Measurements from ENCODE around the gene NRXN3.
"Not testable (repeated sequence)": the region's sequence is repeated elsewhere in the genome, so short reads cannot be mapped to it uniquely, and the experiment has no call there.

The NRXN3 gene

DNA sequence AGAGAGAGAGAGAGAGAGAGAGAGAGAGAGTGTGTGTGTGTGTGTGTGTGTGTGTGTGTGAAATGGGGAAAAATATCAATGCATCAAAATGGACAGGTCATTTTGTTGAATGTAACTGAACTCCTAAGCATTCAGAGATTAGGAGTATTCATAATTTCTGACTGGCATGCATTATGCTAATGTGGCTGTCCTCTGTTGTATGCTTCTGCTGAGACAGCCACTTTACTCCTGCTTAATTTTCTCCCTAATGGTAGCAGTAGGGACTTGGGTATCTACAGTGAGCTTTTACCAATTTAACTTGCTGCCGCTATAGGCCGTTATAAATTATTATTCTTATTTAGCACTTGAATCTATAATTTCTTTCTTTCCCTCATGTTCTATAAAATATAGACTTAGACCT, 924.8 kb downstream of the NRXN3 start:
- H3K36me3 ChIP-seq (ENCODE audit: insufficient read depth, low read length), result no peaks in the 10 kb centered on the region
- peaks cover 35% of the 10 kb centered on the region; the same call in 1 of the 2 replicates for H3K27me3 ChIP-seq (ENCODE audit: insufficient read depth, low read length)
- H3K4me1 ChIP-seq (ENCODE audit: insufficient read depth, low read length), result peaks cover 33% of the 10 kb centered on the region
- H3K4me3 ChIP-seq (ENCODE audit: low read length), result no peak overlapping the region
- no peaks in the 10 kb centered on the region for H3K9me3 ChIP-seq (ENCODE audit: insufficient read depth, low read depth, low read length)
- no peak overlapping the region for H3K9ac ChIP-seq (ENCODE audit: low read depth, low read length)
- H3K27ac ChIP-seq (ENCODE audit: low read depth, low read length), result no peak overlapping the region
- WGBS, result no CpG with 5 or more reads among the region's 2 CpGs

DNA sequence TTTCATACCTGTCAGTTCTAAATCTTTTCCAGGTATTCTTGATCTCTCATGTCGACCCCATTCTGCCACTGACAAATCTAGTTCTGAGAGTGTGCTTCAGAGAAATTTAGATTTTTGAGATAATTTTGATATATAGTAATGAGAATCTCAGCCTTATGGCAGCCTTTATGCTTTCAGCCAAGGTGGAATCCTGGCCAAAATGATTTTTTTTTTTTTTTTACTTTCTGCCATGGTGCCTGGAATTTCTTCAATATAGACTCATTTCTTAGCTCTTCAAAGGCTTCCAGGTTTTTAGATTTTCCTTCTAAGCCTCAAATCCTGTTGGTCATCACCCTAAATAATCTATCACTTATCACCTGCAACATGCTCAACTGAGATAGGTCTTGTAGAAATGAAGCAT, 926.6 kb downstream of the NRXN3 start:
- peaks cover 24% of the 10 kb centered on the region for H3K4me1 ChIP-seq (ENCODE audit: insufficient read depth, low read length)
- no peak overlapping the region for H3K9ac ChIP-seq (ENCODE audit: low read depth, low read length)
- no peak overlapping the region for H3K27ac ChIP-seq (ENCODE audit: low read depth, low read length)
- no peak overlapping the region for H3K4me3 ChIP-seq (ENCODE audit: low read length)
- peaks cover 26% of the 10 kb centered on the region; the same call in 1 of the 2 replicates for H3K27me3 ChIP-seq (ENCODE audit: insufficient read depth, low read length)
- no peaks in the 10 kb centered on the region for H3K36me3 ChIP-seq (ENCODE audit: insufficient read depth, low read length)
- H3K9me3 ChIP-seq (ENCODE audit: insufficient read depth, low read depth, low read length), result no peaks in the 10 kb centered on the region
- 100% methylated on average over 1 of the region's 1 CpG for WGBS

DNA sequence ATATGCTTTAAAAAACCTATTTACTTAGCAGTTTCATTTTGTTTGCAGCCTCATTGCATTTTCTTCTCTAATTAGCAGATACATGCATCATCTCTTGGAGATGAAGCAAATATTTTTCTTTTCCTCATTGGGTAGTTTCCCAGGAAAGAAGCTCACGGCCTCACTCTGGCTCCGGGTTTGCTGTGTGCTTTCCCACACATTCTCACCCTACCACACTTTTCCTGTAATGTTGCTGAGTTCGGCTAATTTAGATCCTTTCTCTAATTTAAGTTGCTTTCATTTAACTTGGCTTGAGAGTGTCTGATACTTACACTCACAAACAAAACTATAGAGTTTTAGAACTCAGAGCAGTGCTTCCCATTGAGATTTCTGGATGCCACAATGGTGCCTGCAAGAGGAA, 928.2 kb downstream of the NRXN3 start:
- H3K4me1 ChIP-seq (ENCODE audit: insufficient read depth, low read length), result peaks cover 15% of the 10 kb centered on the region
- WGBS, result 91% methylated on average over 3 of the region's 3 CpGs
- no peak overlapping the region for H3K4me3 ChIP-seq (ENCODE audit: low read length)
- H3K36me3 ChIP-seq (ENCODE audit: insufficient read depth, low read length), result no peaks in the 10 kb centered on the region
- H3K27ac ChIP-seq (ENCODE audit: low read depth, low read length), result no peak overlapping the region
- no peaks in the 10 kb centered on the region for H3K9me3 ChIP-seq (ENCODE audit: insufficient read depth, low read depth, low read length)
- H3K27me3 ChIP-seq (ENCODE audit: insufficient read depth, low read length), result peaks cover 13% of the 10 kb centered on the region; the same call in 1 of the 2 replicates
- no peak overlapping the region for H3K9ac ChIP-seq (ENCODE audit: low read depth, low read length)

DNA sequence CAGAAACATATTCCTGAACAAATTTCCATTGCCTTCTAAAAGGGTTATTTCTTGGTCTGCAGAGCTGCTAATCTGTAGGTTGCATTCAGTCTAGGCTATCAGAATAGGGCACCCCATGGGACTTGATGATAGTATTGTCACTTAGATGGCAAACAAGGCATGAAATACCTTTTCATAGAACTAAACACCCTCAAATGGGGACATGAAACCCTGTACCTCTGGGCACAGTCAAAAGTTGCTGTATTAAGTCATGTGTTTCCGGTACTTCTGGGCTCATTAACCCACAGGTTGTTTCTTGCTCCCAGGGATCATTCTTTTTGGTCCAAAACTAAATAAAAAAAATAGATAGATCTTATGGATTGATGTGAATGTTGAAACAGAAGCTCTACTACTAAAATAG, 930.4 kb downstream of the NRXN3 start:
- 97% methylated on average over 1 of the region's 1 CpG for WGBS
- H3K27me3 ChIP-seq (ENCODE audit: insufficient read depth, low read length), result no peaks in the 10 kb centered on the region
- no peaks in the 10 kb centered on the region for H3K4me1 ChIP-seq (ENCODE audit: insufficient read depth, low read length)
- H3K4me3 ChIP-seq (ENCODE audit: low read length), result no peak overlapping the region
- H3K9ac ChIP-seq (ENCODE audit: low read depth, low read length), result no peak overlapping the region
- no peak overlapping the region for H3K27ac ChIP-seq (ENCODE audit: low read depth, low read length)
- no peaks in the 10 kb centered on the region for H3K9me3 ChIP-seq (ENCODE audit: insufficient read depth, low read depth, low read length)
- H3K36me3 ChIP-seq (ENCODE audit: insufficient read depth, low read length), result no peaks in the 10 kb centered on the region

DNA sequence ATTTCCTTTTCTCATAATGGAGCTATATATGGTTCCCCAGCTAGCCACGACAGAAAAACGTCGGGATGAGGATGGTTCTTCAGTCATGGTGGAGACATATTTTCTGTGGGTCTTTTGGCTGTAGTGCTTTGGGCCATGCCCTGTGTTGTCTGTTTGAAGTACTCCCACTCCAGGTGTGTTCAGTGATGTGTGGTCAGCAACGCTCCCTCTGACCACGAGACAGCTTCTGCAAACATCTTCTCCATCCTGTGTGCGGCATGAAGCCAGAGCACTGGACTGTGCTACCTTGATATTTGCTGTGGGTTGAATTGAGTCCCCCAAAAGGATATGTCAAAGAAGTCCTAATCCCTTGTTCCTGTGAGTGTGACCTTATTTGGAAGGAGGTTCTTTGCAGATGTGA, 931.2 kb downstream of the NRXN3 start:
- no peaks in the 10 kb centered on the region for H3K9me3 ChIP-seq (ENCODE audit: insufficient read depth, low read depth, low read length)
- H3K4me3 ChIP-seq (ENCODE audit: low read length), result no peak overlapping the region
- H3K9ac ChIP-seq (ENCODE audit: low read depth, low read length), result no peak overlapping the region
- no peak overlapping the region for H3K27ac ChIP-seq (ENCODE audit: low read depth, low read length)
- H3K36me3 ChIP-seq (ENCODE audit: insufficient read depth, low read length), result no peaks in the 10 kb centered on the region
- H3K4me1 ChIP-seq (ENCODE audit: insufficient read depth, low read length), result no peaks in the 10 kb centered on the region
- 97% methylated on average over 6 of the region's 6 CpGs for WGBS
- no peaks in the 10 kb centered on the region for H3K27me3 ChIP-seq (ENCODE audit: insufficient read depth, low read length)

DNA sequence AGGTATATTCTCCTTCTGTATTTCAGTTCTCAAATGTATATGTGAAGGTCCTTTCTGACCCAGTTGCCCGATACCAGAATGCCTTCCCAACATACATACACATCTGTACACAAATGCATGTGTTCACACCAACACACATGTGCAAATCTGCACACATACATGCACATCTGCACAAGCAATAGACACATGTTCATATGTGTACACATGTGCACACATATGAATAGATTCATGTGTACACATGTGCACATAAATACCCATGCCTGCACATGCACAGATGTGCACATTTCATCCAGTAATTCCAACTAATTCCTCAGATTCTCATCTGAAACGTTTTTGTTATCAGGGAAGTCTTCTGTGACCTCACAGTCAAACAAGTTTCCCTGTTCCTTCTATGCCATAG, 933.6 kb downstream of the NRXN3 start:
- 89% methylated on average over 2 of the region's 2 CpGs for WGBS
- H3K4me3 ChIP-seq (ENCODE audit: low read length), result no peak overlapping the region
- H3K9ac ChIP-seq (ENCODE audit: low read depth, low read length), result no peak overlapping the region
- no peaks in the 10 kb centered on the region for H3K4me1 ChIP-seq (ENCODE audit: insufficient read depth, low read length)
- no peaks in the 10 kb centered on the region for H3K36me3 ChIP-seq (ENCODE audit: insufficient read depth, low read length)
- no peaks in the 10 kb centered on the region for H3K27me3 ChIP-seq (ENCODE audit: insufficient read depth, low read length)
- no peak overlapping the region for H3K27ac ChIP-seq (ENCODE audit: low read depth, low read length)
- H3K9me3 ChIP-seq (ENCODE audit: insufficient read depth, low read depth, low read length), result no peaks in the 10 kb centered on the region

DNA sequence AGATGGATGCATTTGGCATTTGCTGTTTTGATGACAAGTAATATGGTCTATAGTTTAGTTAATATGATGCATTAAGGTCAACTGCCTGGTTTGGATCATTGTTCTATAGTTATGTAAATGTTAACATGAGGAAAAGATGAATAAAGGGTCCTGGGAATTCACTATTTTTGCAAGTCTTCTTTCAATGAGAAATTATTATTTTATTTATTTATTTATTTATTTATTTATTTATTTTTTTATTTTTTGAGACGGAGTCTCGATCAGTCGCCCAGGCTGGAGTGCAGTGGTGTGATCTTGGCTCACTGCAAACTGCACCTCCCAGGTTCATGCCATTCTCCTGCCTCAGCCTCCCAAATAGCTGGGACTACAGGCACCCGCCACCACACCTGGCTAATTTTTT, 940.4 kb downstream of the NRXN3 start:
- not testable (repeated sequence) for H3K9me3 ChIP-seq (ENCODE audit: insufficient read depth, low read depth, low read length)
- WGBS, result 48% methylated on average over 4 of the region's 4 CpGs

DNA sequence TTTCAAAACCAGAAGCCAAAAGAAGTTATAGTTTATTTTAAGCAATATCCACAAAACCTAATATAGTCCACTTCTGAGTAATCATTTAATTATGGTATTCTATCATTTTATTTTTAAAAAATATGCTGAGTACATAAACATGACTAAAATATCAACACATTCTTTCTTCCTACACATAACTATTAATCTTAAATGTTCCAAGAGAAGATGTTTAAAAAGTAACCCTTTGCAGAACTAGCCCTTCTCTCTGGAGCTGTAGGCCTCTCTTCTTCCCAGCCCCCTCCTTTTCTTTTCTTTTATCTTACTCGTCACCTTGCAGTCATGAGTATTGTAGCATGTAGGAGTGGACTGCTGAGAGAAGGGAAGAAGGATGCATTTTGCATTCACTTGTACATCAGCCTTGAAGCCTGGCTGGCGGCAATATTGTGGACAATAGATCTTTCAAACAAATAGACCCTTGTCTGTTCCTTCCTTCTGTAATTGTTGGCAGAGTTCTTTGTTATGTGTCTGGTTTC, 941.9 kb downstream of the NRXN3 start:
- Histone ChIP-seq H3K9ac (ENCODE audit: low read depth, low read length) (no peak overlapping the region), H3K36me3 (ENCODE audit: insufficient read depth, low read length) (no peaks in the 10 kb centered on the region), H3K27ac (ENCODE audit: low read depth, low read length) (no peak overlapping the region), H3K4me1 (ENCODE audit: insufficient read depth, low read length) (no peaks in the 10 kb centered on the region), H3K9me3 (ENCODE audit: insufficient read depth, low read depth, low read length) (no peaks in the 10 kb centered on the region), H3K27me3 (ENCODE audit: insufficient read depth, low read length) (no peaks in the 10 kb centered on the region), H3K4me3 (ENCODE audit: low read length) (no peak overlapping the region)
- 0% methylated on average over 1 of the region's 2 CpGs for WGBS

More for the DNA sequence above, 940.4 kb downstream of the NRXN3 start:
- not testable (repeated sequence) for H3K27me3 ChIP-seq (ENCODE audit: insufficient read depth, low read length); H3K36me3 ChIP-seq (ENCODE audit: insufficient read depth, low read length); H3K4me3 ChIP-seq (ENCODE audit: low read length); H3K4me1 ChIP-seq (ENCODE audit: insufficient read depth, low read length); H3K9ac ChIP-seq (ENCODE audit: low read depth, low read length); H3K27ac ChIP-seq (ENCODE audit: low read depth, low read length)

DNA sequence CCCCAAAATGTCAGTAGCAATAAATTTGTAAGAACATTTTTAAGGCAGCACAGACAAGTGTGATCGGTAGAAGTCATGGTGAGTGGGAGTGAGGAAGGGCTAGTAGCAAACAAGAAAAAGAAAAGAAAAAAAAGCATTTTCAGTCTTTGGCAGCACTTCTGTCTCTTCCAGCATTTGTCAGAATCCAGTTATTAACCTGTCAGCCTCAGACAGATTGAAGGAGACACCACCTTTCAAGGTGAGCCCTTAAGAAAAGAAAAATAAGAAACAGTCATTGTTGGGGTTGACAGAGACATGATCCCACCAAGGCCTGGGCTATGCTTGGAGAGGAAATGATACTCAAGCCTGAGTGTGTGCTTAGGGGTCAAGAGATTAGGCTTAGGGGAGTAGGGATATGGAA, 947.4 kb downstream of the NRXN3 start:
- H3K27ac ChIP-seq (ENCODE audit: low read depth, low read length), result no peak overlapping the region
- 87% methylated on average over 1 of the region's 1 CpG for WGBS

DNA sequence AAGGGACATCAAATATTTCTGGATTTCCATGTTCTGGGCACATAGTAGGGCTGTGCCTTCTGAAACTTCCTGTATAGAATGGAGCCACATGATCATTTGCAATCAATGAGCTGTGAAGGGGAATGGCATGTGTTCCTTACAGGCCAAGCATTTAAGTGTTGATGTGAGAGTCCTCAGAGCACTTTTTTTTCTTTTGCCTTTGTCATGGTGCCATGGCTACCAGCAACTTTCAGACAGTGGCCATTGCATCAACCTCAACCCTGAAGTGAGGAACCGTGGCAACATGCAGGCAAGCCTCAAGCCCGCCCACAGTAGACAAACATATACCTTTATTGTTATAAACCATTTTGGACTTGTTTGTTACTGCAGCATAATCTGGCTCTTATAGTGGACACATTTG, 948.1 kb downstream of the NRXN3 start:
- no peak overlapping the region for H3K27ac ChIP-seq (ENCODE audit: low read depth, low read length)
- no peak overlapping the region for H3K9ac ChIP-seq (ENCODE audit: low read depth, low read length)
- H3K9me3 ChIP-seq (ENCODE audit: insufficient read depth, low read depth, low read length), result no peaks in the 10 kb centered on the region
- H3K36me3 ChIP-seq (ENCODE audit: insufficient read depth, low read length), result no peaks in the 10 kb centered on the region
- H3K4me1 ChIP-seq (ENCODE audit: insufficient read depth, low read length), result no peaks in the 10 kb centered on the region
- no peaks in the 10 kb centered on the region for H3K27me3 ChIP-seq (ENCODE audit: insufficient read depth, low read length)
- WGBS, result 87% methylated on average over 2 of the region's 2 CpGs
- H3K4me3 ChIP-seq (ENCODE audit: low read length), result no peak overlapping the region

More for the DNA sequence above, 947.4 kb downstream of the NRXN3 start:
- Histone ChIP-seq H3K36me3 (ENCODE audit: insufficient read depth, low read length) (no peaks in the 10 kb centered on the region), H3K4me3 (ENCODE audit: low read length) (no peak overlapping the region), H3K9me3 (ENCODE audit: insufficient read depth, low read depth, low read length) (no peaks in the 10 kb centered on the region), H3K9ac (ENCODE audit: low read depth, low read length) (no peak overlapping the region), H3K4me1 (ENCODE audit: insufficient read depth, low read length) (no peaks in the 10 kb centered on the region), H3K27me3 (ENCODE audit: insufficient read depth, low read length) (no peaks in the 10 kb centered on the region)

DNA sequence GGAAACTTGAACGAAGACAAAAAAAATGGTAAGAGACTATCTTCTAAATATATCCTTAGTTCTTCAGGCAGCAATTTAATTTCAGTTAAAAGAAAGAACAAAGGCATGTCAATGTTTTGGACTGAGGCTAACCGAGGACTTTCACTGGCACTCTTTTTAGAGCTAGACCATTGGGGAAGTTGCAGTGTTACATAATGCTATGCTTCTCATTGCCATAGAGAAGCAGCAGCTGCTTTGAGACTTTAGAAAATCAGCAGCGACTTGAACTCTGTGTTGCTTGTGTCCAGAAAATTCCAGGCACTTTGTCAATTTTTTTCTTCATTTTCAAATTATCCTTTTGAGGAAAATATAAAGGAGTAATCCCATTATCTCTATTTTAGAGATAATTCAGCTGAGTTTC, 964.2 kb downstream of the NRXN3 start:
- no peak overlapping the region for H3K9ac ChIP-seq (ENCODE audit: low read depth, low read length)
- 92% methylated on average over 2 of the region's 3 CpGs for WGBS
- no peaks in the 10 kb centered on the region for H3K27me3 ChIP-seq (ENCODE audit: insufficient read depth, low read length)
- H3K9me3 ChIP-seq (ENCODE audit: insufficient read depth, low read depth, low read length), result peaks cover 13% of the 10 kb centered on the region
- H3K4me1 ChIP-seq (ENCODE audit: insufficient read depth, low read length), result 0 out of 2 replicates have a peak, but pooled peaks cover 8% of the 10 kb centered on the region
- H3K4me3 ChIP-seq (ENCODE audit: low read length), result no peak overlapping the region
- H3K36me3 ChIP-seq (ENCODE audit: insufficient read depth, low read length), result no peaks in the 10 kb centered on the region
- no peak overlapping the region for H3K27ac ChIP-seq (ENCODE audit: low read depth, low read length)

Measured in HUES64 (cell line).